Tibial artery (tissue), 4 donors: Measurements from ENCODE around the gene MFSD6.

ENCODE experiments used
- DNase-seq, 2 donors: peaks; one replicate each; pipeline ENCODE4 v3.0.0-alpha.2; 2019
- H3K27ac ChIP-seq, 2 donors: fragments of 200-600 bp; sonication (generic) in 1 of 2; 1 replicate in 1 of 2; 2 replicates in 1 of 2; pipeline ENCODE4 v1.5.1; 2018 to 2019; ENCODE audit warnings: mild to moderate bottlenecking in 1 of 2
- H3K27me3 ChIP-seq, 2 donors: fragments of 200-600 bp; sonication (generic) in 1 of 2; one replicate each; pipeline versions ENCODE4 v1.5.1 to v1.6.0; 2016 to 2019
- H3K36me3 ChIP-seq, 3 donors: fragments of 200-600 bp; sonication (generic) in 2 of 3; one replicate each; pipeline ENCODE4 v1.5.1; 2016 to 2019; ENCODE audit warnings: mild to moderate bottlenecking in 2 of 3
- H3K4me1 ChIP-seq, 4 donors: fragments of 200-600 bp; sonication (generic) in 2 of 4; 1 replicate in 3 of 4; 2 replicates in 1 of 4; pipeline ENCODE4 v1.5.1; 2016 to 2019
- H3K4me3 ChIP-seq, 2 donors: fragments of 200-600 bp; sonication (generic) in 1 of 2; 1 replicate in 1 of 2; 2 replicates in 1 of 2; pipeline ENCODE4 v1.5.1; 2018 to 2019; ENCODE audit warnings: mild to moderate bottlenecking in 2 of 2
- H3K9me3 ChIP-seq, 3 donors: fragments of 200-600 bp; sonication (generic) in 1 of 3; one replicate each; pipeline ENCODE4 v1.5.1; 2016 to 2019
- CTCF ChIP-seq, 2 experiments: fragments of 200-600 bp in 1 of 2; fragments of 450-650 bp in 1 of 2; IDR thresholded peaks; one replicate each; pipeline ENCODE4 v1.5.1; 2017 to 2019; ENCODE audit warnings: antibody characterized with exemption in 2 of 2, mild to moderate bottlenecking in 1 of 2, moderate library complexity in 1 of 2
- intact Hi-C: fragments of 100-400 bp; cut with DNase I; formaldehyde crosslinking; loops from one replicate; pipeline ENCODE4 v1.15.0; 2023; ENCODE audit warnings: low total_unique reads

The MFSD6 gene

DNA sequence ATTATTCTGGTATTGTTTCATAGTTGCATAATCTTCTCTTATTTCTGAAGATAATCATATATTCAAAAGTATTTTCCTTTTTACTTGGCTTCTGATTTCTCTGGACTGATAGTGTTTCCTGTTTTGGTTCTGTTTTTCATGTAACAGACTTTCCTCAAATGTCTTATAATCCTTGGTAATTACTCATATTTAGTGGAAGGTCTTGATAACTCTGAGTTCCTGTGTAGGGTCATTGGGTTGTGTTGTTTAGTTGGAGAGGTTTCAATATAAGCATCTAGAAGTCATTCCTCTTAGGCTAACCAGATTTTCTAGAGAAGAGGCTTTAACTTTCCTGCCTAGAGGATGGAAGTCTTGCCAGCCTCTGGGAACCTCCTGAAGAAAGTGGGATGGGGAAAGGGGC is 23.8 kb downstream of the MFSD6 start:
- no peak overlapping the region for H3K27ac ChIP-seq
- H3K27me3 ChIP-seq = no peaks in the 10 kb centered on the region
- intact Hi-C loops = no loop called here
- H3K9me3 ChIP-seq = no peaks in the 10 kb centered on the region
- peaks cover 0 to 7% (median 3%) of the 10 kb centered on the region in 4 donors for H3K4me1 ChIP-seq
- no peak for TF ChIP-seq CTCF (IDR thresholded peaks at IDR 0.05)
- DNase-seq = no peak
- no peak overlapping the region for H3K4me3 ChIP-seq
- H3K36me3 ChIP-seq = peaks cover 9 to 13% (median 11%) of the 10 kb centered on the region in 3 donors

- Histone ChIP-seq H3K4me3 (no peak overlapping the region), H3K4me1 (peaks cover 0 to 7% (median 3%) of the 10 kb centered on the region in 4 donors), H3K36me3 (peaks cover 17 to 21% (median 19%) of the 10 kb centered on the region in 3 donors), H3K27me3 (no peaks in the 10 kb centered on the region), H3K9me3 (no peaks in the 10 kb centered on the region), H3K27ac (no peak overlapping the region)
- intact Hi-C loops = no loop called here
- no peak for TF ChIP-seq CTCF (IDR thresholded peaks at IDR 0.05)
- DNase-seq = no peak
These were observed 24.5 kb downstream of the MFSD6 start for GRCh38 chr2:190432567-190433231.

GRCh38 chr2:190435031-190435670 is 27.0 kb downstream of the MFSD6 start:
- intact Hi-C loops = no loop called here

GRCh38 chr2:190436557-190436956 is 28.4 kb downstream of the MFSD6 start:
- intact Hi-C loops = no loop called here
- Histone ChIP-seq H3K9me3 (no peaks in the 10 kb centered on the region), H3K27me3 (no peaks in the 10 kb centered on the region), H3K27ac (no peak overlapping the region), H3K36me3 (peaks cover 17 to 27% (median 23%) of the 10 kb centered on the region in 3 donors), H3K4me1 (peaks cover 0 to 14% (median 4%) of the 10 kb centered on the region in 4 donors), H3K4me3 (no peak overlapping the region)
- DNase-seq = no peak
- no peak for TF ChIP-seq CTCF (IDR thresholded peaks at IDR 0.05)

More at GRCh38 chr2:190435031-190435670, 27.0 kb downstream of the MFSD6 start:
- Histone ChIP-seq H3K27me3 (no peaks in the 10 kb centered on the region), H3K9me3 (no peaks in the 10 kb centered on the region), H3K4me3 (no peak overlapping the region), H3K27ac (no peak overlapping the region), H3K36me3 (peaks cover 17 to 27% (median 23%) of the 10 kb centered on the region in 3 donors), H3K4me1 (peaks cover 0 to 7% (median 3%) of the 10 kb centered on the region in 4 donors)
- no peak for TF ChIP-seq CTCF (IDR thresholded peaks at IDR 0.05)
- no peak for DNase-seq

- Histone ChIP-seq H3K27ac (no peak overlapping the region), H3K36me3 (peaks cover 17 to 27% (median 23%) of the 10 kb centered on the region in 3 donors), H3K4me1 (peaks cover 0 to 11% (median 3%) of the 10 kb centered on the region in 4 donors), H3K4me3 (no peak overlapping the region), H3K9me3 (no peaks in the 10 kb centered on the region), H3K27me3 (no peaks in the 10 kb centered on the region)
- TF ChIP-seq CTCF (IDR thresholded peaks at IDR 0.05) = no peak
- no peak for DNase-seq
- intact Hi-C loops = no loop called here
These were observed 32.0 kb downstream of the MFSD6 start for GRCh38 chr2:190440113-190440512.
